ENCODE results near the gene DAPP1.

DNA sequence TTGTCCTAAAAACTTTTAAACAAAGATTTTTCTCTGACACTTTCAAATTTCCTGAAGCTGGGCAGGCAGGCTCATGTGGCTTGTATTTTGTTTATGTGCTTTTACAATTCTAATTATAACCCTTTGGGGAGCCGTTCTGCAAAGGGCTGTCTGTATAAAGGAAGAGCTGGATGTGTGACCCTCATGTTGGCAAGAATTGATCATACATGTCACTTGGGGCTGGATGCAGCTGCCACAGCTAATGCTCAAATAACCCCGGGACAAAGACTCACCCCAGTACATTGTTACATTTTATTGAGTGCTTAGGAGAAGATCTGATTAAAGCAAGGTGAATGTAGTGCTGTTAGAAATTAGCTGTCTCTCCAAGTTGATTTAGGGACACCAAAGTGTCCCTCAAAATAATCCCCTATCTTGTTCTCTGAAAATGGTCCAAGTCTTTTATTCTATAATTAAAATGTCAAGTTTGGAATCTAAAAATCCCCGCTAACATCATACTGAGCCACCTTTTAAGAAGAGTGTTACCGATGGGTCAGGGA, 13.0 kb upstream of the DAPP1 start:
- TF ChIP-seq, protein P1, sequence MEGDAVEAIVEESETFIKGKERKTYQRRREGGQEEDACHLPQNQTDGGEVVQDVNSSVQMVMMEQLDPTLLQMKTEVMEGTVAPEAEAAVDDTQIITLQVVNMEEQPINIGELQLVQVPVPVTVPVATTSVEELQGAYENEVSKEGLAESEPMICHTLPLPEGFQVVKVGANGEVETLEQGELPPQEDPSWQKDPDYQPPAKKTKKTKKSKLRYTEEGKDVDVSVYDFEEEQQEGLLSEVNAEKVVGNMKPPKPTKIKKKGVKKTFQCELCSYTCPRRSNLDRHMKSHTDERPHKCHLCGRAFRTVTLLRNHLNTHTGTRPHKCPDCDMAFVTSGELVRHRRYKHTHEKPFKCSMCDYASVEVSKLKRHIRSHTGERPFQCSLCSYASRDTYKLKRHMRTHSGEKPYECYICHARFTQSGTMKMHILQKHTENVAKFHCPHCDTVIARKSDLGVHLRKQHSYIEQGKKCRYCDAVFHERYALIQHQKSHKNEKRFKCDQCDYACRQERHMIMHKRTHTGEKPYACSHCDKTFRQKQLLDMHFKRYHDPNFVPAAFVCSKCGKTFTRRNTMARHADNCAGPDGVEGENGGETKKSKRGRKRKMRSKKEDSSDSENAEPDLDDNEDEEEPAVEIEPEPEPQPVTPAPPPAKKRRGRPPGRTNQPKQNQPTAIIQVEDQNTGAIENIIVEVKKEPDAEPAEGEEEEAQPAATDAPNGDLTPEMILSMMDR (conservative IDR thresholded peaks at IDR 0.05; ENCODE audit: low read length) = no peak
- TF ChIP-seq EZH2phosphoT487 (IDR thresholded peaks at IDR 0.05; ENCODE audit: borderline replicate concordance, low read depth, low read length) = no peak
